IMR-90 (cell line): ENCODE results near the gene GPR84. TPM values are rescaled to one million over a fixed set of nuclear protein-coding genes. Genes with fewer than 3 reads are reported as not detected.

ENCODE experiments used
- ATAC-seq: fragments of 200-7000 bp; cut with Tn5 transposase; 2 replicates; pipeline ENCODE4 v1.9.1; 2020; ENCODE audit warnings: low read depth, mild to moderate bottlenecking, moderate library complexity
- BruUV-seq: library from RNA; stranded (reverse); fragments of 400-500 nt; replicated peaks from 2 replicates; lab custom pipeline; 2021; lab: Mats Ljungman, UMichigan
- CTCF ChIA-PET: fragments of 300-600 bp; formaldehyde crosslinking; extraction: SDS; loops from one replicate; lab custom pipeline; 2021; ENCODE audit warnings: antibody characterized with exemption; lab: Yijun Ruan, JAX
- POLR2A ChIA-PET: fragments of 300-600 bp; sonication (Branson Sonifier 250); formaldehyde crosslinking; loops from one replicate; lab custom pipeline; 2022; ENCODE audit warnings: antibody characterized with exemption; ENCODE audit not compliant: unreplicated experiment; lab: Charles Lee
- DNase-seq: peaks from one replicate; pipeline ENCODE4 v3.0.0; 2013
- H2AFZ ChIP-seq: replicated peaks from 2 replicates; pipeline ENCODE3; 2013; ENCODE audit warnings: low read length, mild to moderate bottlenecking; ENCODE audit not compliant: poor library complexity
- H2AK5ac ChIP-seq: 2 replicates; pipeline ENCODE4 v1.6.1; 2013; ENCODE audit warnings: low read depth, low read length, inconsistent platforms
- H2AK9ac ChIP-seq: replicated peaks from 2 replicates; pipeline ENCODE3; 2013; ENCODE audit warnings: mild to moderate bottlenecking, low read depth, low read length, moderate library complexity; ENCODE audit not compliant: poor library complexity
- H2BK120ac ChIP-seq: 2 replicates; pipeline ENCODE4 v1.6.1; 2013; ENCODE audit warnings: low read depth, low read length, inconsistent platforms
- H2BK15ac ChIP-seq: 3 replicates; pipeline ENCODE4 v1.6.1; 2013; ENCODE audit warnings: low read depth, low read length, inconsistent platforms
- H2BK20ac ChIP-seq: 2 replicates; pipeline ENCODE4 v1.6.1; 2013; ENCODE audit warnings: low read depth, mild to moderate bottlenecking, inconsistent platforms, low read length, moderate library complexity
- H2BK5ac ChIP-seq: 2 replicates; pipeline ENCODE4 v1.6.1; 2013; ENCODE audit warnings: mild to moderate bottlenecking, low read depth, low read length, inconsistent platforms; ENCODE audit not compliant: poor library complexity, severe bottlenecking
- H3K14ac ChIP-seq: replicated peaks from 2 replicates; pipeline ENCODE4 v1.6.1; 2013; ENCODE audit warnings: low read depth, low read length, inconsistent platforms
- H3K18ac ChIP-seq: 2 replicates; pipeline ENCODE4 v1.6.1; 2013; ENCODE audit warnings: low read depth, low read length, control low read depth
- H3K23ac ChIP-seq: 2 replicates; pipeline ENCODE4 v1.6.1; 2013; ENCODE audit warnings: low read depth, low read length, inconsistent platforms
- H3K27ac ChIP-seq: 2 replicates; pipeline ENCODE4 v1.5.1; 2013; ENCODE audit warnings: mild to moderate bottlenecking, control low read depth, low read length; ENCODE audit not compliant: insufficient read depth
- H3K27me3 ChIP-seq: 2 replicates; pipeline ENCODE4 v1.6.1; 2013; ENCODE audit warnings: low read length; ENCODE audit not compliant: control insufficient read depth, insufficient read depth
- H3K36me3 ChIP-seq: 2 replicates; pipeline ENCODE4 v1.6.1; 2013; ENCODE audit warnings: low read length, mixed read lengths; ENCODE audit not compliant: control insufficient read depth, insufficient read depth
- H3K4ac ChIP-seq: 2 replicates; pipeline ENCODE4 v1.6.1; 2013; ENCODE audit warnings: low read depth, low read length, inconsistent platforms
- H3K4me1 ChIP-seq: 2 replicates; pipeline ENCODE4 v1.6.1; 2013; ENCODE audit warnings: low read length, mixed read lengths; ENCODE audit not compliant: control insufficient read depth, insufficient read depth
- H3K4me2 ChIP-seq: 2 replicates; pipeline ENCODE4 v1.6.1; 2013; ENCODE audit warnings: low read depth, mild to moderate bottlenecking, control low read depth, low read length, moderate library complexity
- H3K4me3 ChIP-seq: 2 replicates; pipeline ENCODE4 v1.5.1; 2013; ENCODE audit warnings: low read depth, mild to moderate bottlenecking, control low read depth, low read length, moderate library complexity; ENCODE audit not compliant: insufficient read depth
- H3K56ac ChIP-seq: 2 replicates; pipeline ENCODE4 v1.6.1; 2013; ENCODE audit warnings: low read length, inconsistent platforms; ENCODE audit not compliant: insufficient read depth; ENCODE audit errors: extremely low read depth
- H3K79me1 ChIP-seq, 2 experiments: 2 replicates each; pipeline ENCODE4 v1.6.1; 2013; ENCODE audit warnings: low read length in 2 of 2, inconsistent platforms in 1 of 2, low read depth in 1 of 2
- H3K9ac ChIP-seq: 2 replicates; pipeline ENCODE4 v1.6.1; 2013; ENCODE audit warnings: low read depth, low read length, control low read depth
- H3K9me1 ChIP-seq: 2 replicates; pipeline ENCODE4 v1.6.1; 2013; ENCODE audit warnings: low read length, inconsistent platforms; ENCODE audit not compliant: insufficient read depth
- H3K9me3 ChIP-seq: 2 replicates; pipeline ENCODE4 v1.6.1; 2013; ENCODE audit warnings: low read length; ENCODE audit not compliant: control insufficient read depth, insufficient read depth
- H4K20me1 ChIP-seq: 2 replicates; pipeline ENCODE4 v1.6.1; 2013; ENCODE audit warnings: low read length, inconsistent platforms; ENCODE audit not compliant: insufficient read depth
- H4K5ac ChIP-seq: 2 replicates; pipeline ENCODE4 v1.6.1; 2013; ENCODE audit warnings: mild to moderate bottlenecking, low read depth, low read length, control low read depth
- H4K8ac ChIP-seq, 2 experiments: 2 replicates each; pipeline ENCODE4 v1.6.1; 2013; ENCODE audit warnings: low read depth in 2 of 2, low read length in 2 of 2, control low read depth in 1 of 2, inconsistent platforms in 1 of 2
- H4K91ac ChIP-seq: 2 replicates; pipeline ENCODE4 v1.6.1; 2013; ENCODE audit warnings: low read depth, low read length, inconsistent platforms; ENCODE audit not compliant: insufficient read depth
- BHLHE40 ChIP-seq: fragments of 150-350 bp; IDR thresholded peaks from 2 replicates; pipeline ENCODE4 v1.6.1; 2016; ENCODE audit warnings: mild to moderate bottlenecking, low read depth, low read length
- CEBPB ChIP-seq: IDR thresholded peaks from 2 replicates; pipeline ENCODE4 v1.6.1; 2012; ENCODE audit warnings: low read depth, low read length, improper control_type of control experiment
- CHD1 ChIP-seq: IDR thresholded peaks from 2 replicates; pipeline ENCODE4 v1.6.1; 2012; ENCODE audit warnings: low read depth, low read length, improper control_type of control experiment
- CTCF ChIP-seq: conservative IDR thresholded peaks from 2 replicates; pipeline ENCODE4 v1.5.1; 2012; ENCODE audit warnings: mild to moderate bottlenecking, low read depth, low read length, improper control_type of control experiment
- ELK1 ChIP-seq: fragments of 150-350 bp; IDR thresholded peaks from 2 replicates; pipeline ENCODE4 v1.6.1; 2016; ENCODE audit warnings: low read depth, mild to moderate bottlenecking, low read length, moderate library complexity, borderline replicate concordance
- FOS ChIP-seq: fragments of 150-350 bp; IDR thresholded peaks from 2 replicates; pipeline ENCODE4 v1.6.1; 2016; ENCODE audit warnings: low read depth, low read length
- MAFK ChIP-seq: IDR thresholded peaks from 2 replicates; pipeline ENCODE4 v1.6.1; 2012; ENCODE audit warnings: low read depth, low read length, improper control_type of control experiment
- MAZ ChIP-seq: IDR thresholded peaks from 2 replicates; pipeline ENCODE4 v1.6.1; 2012; ENCODE audit warnings: low read depth, mild to moderate bottlenecking, low read length, improper control_type of control experiment, moderate library complexity, borderline replicate concordance
- MXI1 ChIP-seq: IDR thresholded peaks from 2 replicates; pipeline ENCODE4 v1.6.1; 2012; ENCODE audit warnings: low read depth, mild to moderate bottlenecking, low read length, moderate library complexity, borderline replicate concordance
- NFE2L2 ChIP-seq: fragments of 150-350 bp; IDR thresholded peaks from 2 replicates; pipeline ENCODE4 v1.6.1; 2016; ENCODE audit warnings: low read depth, mild to moderate bottlenecking, low read length
- POLR2A ChIP-seq: IDR thresholded peaks from 2 replicates; pipeline ENCODE4 v1.6.1; 2012; ENCODE audit warnings: mild to moderate bottlenecking, low read depth, low read length
- RAD21 ChIP-seq: IDR thresholded peaks from 2 replicates; pipeline ENCODE4 v1.6.1; 2012; ENCODE audit warnings: low read length, improper control_type of control experiment
- RCOR1 ChIP-seq: IDR thresholded peaks from 2 replicates; pipeline ENCODE4 v1.6.1; 2012; ENCODE audit warnings: mild to moderate bottlenecking, low read length, improper control_type of control experiment; ENCODE audit not compliant: insufficient replicate concordance
- RFX5 ChIP-seq: IDR thresholded peaks from 2 replicates; pipeline ENCODE4 v1.8.0; 2012; ENCODE audit warnings: low read depth, mild to moderate bottlenecking, low read length, moderate library complexity
- SMC3 ChIP-seq: fragments of 150-350 bp; IDR thresholded peaks from 2 replicates; pipeline ENCODE4 v1.6.1; 2016; ENCODE audit warnings: low read depth, mild to moderate bottlenecking, antibody characterized with exemption, low read length, moderate library complexity
- USF2 ChIP-seq: fragments of 150-350 bp; IDR thresholded peaks from 2 replicates; pipeline ENCODE4 v1.6.1; 2017; ENCODE audit warnings: mild to moderate bottlenecking, antibody characterized with exemption, low read length, low read depth
- WGBS, 2 experiments: methylation state at CpG; one replicate each; pipeline versions ENCODE4 v1.1.5 to v1.1.7; 2013; ENCODE audit warnings: missing lambda C conversion rate in 2 of 2; ENCODE audit not compliant: insufficient read length in 1 of 2; ENCODE audit errors: extremely low coverage in 2 of 2; 5-methylcytosine and 5-hydroxymethylcytosine counted together
- dilution Hi-C: fragments of 300-500 bp; cut with HindIII; formaldehyde crosslinking; loops from one replicate; pipeline ENCODE4 v1.14.3; 2018; ENCODE audit warnings: low sequenced_read_pairs; ENCODE audit not compliant: unreplicated experiment
- in situ Hi-C: fragments of 300-500 bp; cut with MboI; formaldehyde crosslinking; loops from 3 replicates; pipeline ENCODE4 v1.14.3; 2019; ENCODE audit warnings: low sequenced_read_pairs, inconsistent platforms, mixed read lengths
- intact Hi-C: fragments of 100-400 bp; cut with micrococcal nuclease; formaldehyde crosslinking; loops from 2 replicates; pipeline ENCODE4 v1.10.0; 2022
- polyA plus RNA-seq, 3 experiments: library from polyadenylated mRNA; depleted of rRNA; stranded (reverse); fragments of >200 nt; gene quantifications; 2 replicates each; pipeline ENCODE4 v1.2.3, GENCODE V29; 2012; ENCODE audit warnings: low replicate concordance in 1 of 3
- total RNA-seq: library from RNA; depleted of rRNA; stranded (reverse); fragments of >200 nt; gene quantifications from 2 replicates; pipeline ENCODE4 v1.2.3, GENCODE V29; 2012

Gene GPR84
- total and polyA plus RNA-seq, 2 of the 4 experiments (the other 2 are of a cell fraction): not detected

- BruUV-seq: no TSS peak
These were observed 33.8 kb downstream of the GPR84 start for GRCh38 chr12:54330442-54330841.

More at GRCh38 chr12:54330442-54330841, 33.8 kb downstream of the GPR84 start:
- ATAC-seq (no peak), DNase-seq (no peak)
- in situ Hi-C loops (no loop called here), dilution Hi-C loops (no loop called here), intact Hi-C loops (no loop called here)
- H4K5ac ChIP-seq: no peak overlapping the region
- peaks cover 7% of the 10 kb centered on the region for H3K4me1 ChIP-seq
- H3K36me3 ChIP-seq: 0 out of 2 replicates have a peak, but pooled peaks cover 4% of the 10 kb centered on the region
- peaks cover 21% of the 10 kb centered on the region; the same call in 1 of the 2 replicates for H4K20me1 ChIP-seq
- TF ChIP-seq NFE2L2: no peak
- no peak for TF ChIP-seq RFX5
- no peak for TF ChIP-seq MAZ
- TF ChIP-seq FOS: no peak
- no peak for TF ChIP-seq CTCF
- TF ChIP-seq SMC3: no peak
- no peak for TF ChIP-seq MXI1
- no peak for TF ChIP-seq ELK1
- no peak for TF ChIP-seq RAD21
- TF ChIP-seq MAFK: no peak
- TF ChIP-seq POLR2A: no peak
- TF ChIP-seq CEBPB: no peak
- no peak for TF ChIP-seq CHD1
- no peak for TF ChIP-seq BHLHE40
- no peak for TF ChIP-seq USF2
- no peak for TF ChIP-seq RCOR1
- peak overlapping the region; percentile 69; the same call in 1 of the 2 replicates for H2BK20ac ChIP-seq
- peaks cover 11 to 65% of the 10 kb centered on the region in 2 experiments; a peak in 3 of 4 replicates for H3K79me1 ChIP-seq
- peak overlapping the region; percentile 69; the same call in 1 of the 2 replicates for H3K14ac ChIP-seq
- H3K27ac ChIP-seq: no peak overlapping the region
- no peak overlapping the region; the same call in 1 of the 2 replicates for H4K91ac ChIP-seq
- H3K56ac ChIP-seq: 0 out of 2 replicates have a peak overlapping the region, but pooled peaks have one; percentile 1
- H2BK5ac ChIP-seq: no peak overlapping the region
- ChIA-PET CTCF (no interaction called here), POLR2A (no interaction called here)
- H3K18ac ChIP-seq: no peak overlapping the region
- no peak overlapping the region for H4K8ac ChIP-seq
- H2BK120ac ChIP-seq: peak overlapping the region; percentile 40
- H3K9me3 ChIP-seq: no peaks in the 10 kb centered on the region
- H2AFZ ChIP-seq: no peak overlapping the region
- no CpG with 5 or more reads among the region's 3 CpGs for WGBS, 2 experiments
- H3K27me3 ChIP-seq: no peaks in the 10 kb centered on the region
- no peak overlapping the region for H2BK15ac ChIP-seq
- no peak overlapping the region for H3K4me3 ChIP-seq
- no peak overlapping the region for H2AK9ac ChIP-seq
- no peak overlapping the region for H3K4me2 ChIP-seq
- peak overlapping the region; percentile 94 for H3K23ac ChIP-seq
- no peak overlapping the region for H3K9ac ChIP-seq
- peak overlapping the region; percentile 57; the same call in 1 of the 2 replicates for H2AK5ac ChIP-seq
- peak overlapping the region; percentile 45 for H3K4ac ChIP-seq
- H3K9me1 ChIP-seq: peaks cover 7% of the 10 kb centered on the region
